Measurements from ENCODE around the gene RBM47.
"Not testable (repeated sequence)": the region's sequence is repeated elsewhere in the genome, so short reads cannot be mapped to it uniquely, and the experiment has no call there.

RBM47 gene
- total RNA-seq: 0 to 0.62 (median 0) reads per million in 4 experiments

DNA sequence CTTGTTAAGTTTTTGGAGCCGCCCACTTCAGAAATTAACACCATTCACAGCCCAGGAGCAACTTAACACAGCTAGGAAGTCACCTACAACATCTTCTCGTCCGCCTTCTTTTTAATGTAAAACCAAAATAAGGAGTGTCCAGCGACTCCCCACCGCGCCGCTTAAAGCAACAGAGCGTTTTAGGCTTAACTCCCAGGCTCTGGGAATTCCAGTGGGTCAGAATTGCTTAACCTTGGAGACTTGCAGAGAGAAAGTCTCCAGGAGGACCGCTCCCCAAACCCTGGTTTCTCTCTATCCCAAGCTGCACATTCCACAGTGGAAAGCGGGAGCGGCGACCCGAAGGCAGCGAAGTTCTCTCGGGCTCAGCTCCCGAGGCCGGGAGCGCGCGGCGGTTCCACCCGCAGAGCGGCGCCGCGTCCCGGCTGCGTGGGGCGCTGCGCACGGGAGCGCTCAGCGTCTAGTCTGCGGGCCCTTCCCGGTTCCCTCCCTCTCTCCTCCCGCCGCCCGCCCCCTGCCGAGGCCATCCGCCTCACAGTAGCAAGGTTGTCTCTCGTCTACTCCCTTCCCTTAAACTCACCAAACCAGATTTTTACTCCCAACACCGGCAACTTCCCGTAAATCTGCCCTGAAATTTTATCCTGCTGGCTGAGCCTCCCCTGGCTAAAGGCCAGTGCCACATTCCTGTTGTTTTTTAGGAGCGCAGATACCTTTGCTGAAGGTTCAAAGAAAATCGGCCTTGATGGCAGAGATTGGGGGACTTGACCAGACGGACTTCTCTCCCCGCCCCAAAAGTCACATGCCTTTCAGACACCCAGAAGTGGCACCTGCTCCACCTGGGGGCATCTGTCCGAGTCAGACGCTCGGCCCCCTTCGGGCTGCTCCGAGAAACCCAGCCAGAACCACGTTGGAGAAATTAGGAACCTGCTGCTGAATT, at the start of gene RBM47:
TSS of gene RBM47 (minus strand) at position 464 of the 934 bp plus-strand sequence. CDS start 190,971 bp downstream, outside the sequence.
- peak; percentile 3 for DNase-seq

DNA sequence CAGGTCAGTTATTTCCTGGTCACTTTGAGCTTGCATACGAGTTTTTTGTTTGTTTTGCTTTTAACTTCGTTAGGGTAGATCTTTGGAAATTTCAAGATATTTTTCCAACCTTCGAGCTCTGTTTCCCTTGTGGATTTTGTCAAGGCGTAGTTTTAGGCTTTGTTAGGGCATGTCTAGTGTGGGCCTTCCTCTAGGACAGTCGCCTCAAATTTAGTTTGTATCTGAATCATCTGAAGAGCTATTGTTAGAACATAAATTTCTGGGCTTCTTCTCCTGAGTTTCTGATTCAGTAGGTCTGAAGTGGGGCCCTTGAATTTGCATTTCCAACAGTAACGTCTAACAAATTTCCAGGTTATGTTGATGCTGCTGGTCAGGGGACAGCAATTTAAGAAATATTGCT, 48.8 kb upstream of the RBM47 start:
- DNase-seq: no peak

DNA sequence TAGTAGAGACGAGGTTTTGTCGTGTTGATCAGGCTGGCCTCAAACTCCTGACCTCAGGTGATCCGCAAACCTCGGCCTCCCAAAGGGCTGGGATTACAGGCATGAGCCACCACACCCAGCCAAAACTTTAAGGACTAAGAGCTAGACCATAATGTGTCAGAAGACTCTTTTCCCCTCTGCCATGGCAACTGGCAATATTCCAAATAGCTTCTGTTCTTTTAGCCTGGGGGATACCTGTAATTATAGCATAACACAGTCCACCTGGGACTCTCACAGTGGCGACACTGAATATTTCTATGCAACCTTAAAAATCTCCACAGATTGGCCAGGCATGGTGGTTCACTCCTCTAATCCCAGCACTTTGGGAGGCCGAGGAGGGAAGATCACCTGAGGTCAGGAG, 45.5 kb upstream of the RBM47 start:
- DNase-seq: no peak

DNA sequence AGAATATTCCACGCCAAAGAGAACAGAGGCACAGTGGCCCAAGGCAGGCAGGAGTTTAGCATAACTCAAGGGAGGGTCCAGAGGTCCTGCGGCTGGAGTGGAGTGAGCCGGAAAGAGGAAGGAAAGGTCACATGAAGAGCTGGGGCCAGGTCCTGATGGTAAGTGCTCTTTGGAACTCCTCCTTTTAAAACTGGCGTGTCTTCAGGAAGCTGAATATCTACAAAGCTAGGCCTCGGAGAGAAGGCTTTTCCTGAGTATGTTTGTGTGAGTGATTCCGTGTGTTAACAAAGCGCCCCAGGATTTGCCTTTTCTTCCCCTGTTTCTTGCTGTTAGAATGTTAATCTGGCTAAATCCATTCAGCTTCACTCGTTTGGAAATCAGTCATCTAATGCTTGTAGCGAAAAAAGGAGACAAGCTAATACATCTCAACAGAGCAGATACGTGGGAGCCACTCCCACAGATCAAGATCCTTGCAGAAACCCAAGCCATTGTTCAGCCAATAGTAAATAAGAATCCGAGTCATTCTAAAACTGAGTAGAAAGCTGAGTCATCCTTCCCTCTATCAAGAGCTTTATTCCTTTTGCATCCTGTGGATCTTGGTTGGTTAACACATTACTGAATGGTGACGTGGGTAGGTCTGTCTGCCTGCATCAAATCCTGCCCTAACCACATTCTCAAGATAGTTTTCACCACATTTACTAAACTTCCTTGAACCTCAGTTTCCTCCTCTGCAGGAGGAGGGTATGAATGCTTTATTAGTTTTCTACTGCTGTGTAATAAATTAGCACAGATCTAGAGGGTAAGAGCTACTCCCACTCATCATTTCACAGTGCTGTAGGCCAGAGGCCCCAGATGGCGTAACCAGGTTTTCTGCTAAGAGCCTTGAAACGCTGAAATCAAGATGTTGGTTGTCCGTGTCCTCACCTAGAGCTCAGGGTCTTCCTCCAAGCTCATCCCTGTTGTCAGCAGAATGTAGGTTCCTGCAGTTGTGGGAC, 43.2 kb upstream of the RBM47 start:
- no peak for DNase-seq

DNA sequence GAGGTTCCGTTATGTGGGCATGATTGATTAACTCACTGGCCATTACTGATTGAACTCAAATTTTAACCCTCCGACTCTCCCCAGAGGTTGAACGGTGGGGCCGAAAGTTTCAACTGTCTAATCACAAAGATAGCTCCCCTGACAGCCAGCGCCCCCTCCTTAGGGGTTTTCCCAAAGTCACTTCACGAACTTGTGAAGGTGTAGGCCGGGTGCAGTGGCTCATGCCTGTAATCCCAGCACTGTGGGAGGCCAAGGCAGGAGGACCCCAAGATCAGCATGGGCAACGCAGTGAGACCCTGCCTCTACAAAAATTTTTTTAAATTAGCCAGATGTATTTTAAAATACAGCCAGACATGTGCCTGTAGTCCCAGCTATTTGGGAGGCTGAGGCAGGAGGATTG, 39.8 kb upstream of the RBM47 start:
- no peak for DNase-seq

DNA sequence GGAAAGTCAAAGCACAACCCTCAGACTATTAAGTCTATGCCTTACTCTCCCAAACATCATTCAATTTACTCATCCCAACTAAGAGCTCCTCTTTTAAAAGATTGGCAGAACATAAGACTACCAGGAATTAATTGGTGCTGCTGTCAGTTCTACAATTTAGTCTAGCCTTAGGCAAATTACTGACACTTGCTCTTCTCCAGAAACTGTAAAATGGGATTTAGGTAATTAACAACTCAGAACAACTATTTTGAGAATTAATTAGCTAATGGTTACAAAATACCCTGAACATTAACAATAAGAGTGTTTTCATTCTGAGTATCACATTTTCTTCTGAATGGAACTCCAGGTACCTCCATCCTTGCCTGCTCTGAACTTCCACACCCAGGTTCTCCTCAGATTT, 36.2 kb upstream of the RBM47 start:
- DNase-seq: no peak

DNA sequence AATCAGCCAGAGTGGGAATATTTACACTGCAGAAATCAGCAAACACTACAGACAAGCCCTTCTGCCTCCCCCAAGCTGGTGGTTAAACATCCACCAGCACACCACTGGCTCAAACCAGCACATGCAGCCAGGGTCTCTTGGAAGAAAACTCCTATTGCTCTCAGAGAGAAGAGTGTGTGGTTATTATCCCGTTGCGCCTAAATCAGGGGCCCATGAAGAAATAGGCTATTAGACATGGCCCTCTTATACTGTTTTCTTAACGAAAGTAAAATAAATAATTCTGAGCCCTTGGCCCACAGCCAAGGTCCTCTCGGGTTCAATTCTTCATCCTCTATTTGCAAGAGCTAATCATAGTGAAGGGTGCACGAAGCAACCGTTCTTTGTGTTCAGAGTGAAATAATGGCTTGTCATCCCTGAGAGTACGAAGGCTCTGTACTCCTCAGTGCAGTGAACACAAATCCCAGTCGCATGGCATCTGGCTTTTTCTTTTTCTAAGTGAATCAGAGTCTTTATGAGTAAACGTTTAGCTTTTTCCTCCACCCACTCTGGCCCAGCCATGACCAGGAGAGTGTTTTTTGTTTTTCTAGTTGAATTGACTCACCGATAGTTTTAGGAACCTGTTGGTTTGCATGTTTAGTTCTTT, 33.4 kb upstream of the RBM47 start:
- DNase-seq: no peak

DNA sequence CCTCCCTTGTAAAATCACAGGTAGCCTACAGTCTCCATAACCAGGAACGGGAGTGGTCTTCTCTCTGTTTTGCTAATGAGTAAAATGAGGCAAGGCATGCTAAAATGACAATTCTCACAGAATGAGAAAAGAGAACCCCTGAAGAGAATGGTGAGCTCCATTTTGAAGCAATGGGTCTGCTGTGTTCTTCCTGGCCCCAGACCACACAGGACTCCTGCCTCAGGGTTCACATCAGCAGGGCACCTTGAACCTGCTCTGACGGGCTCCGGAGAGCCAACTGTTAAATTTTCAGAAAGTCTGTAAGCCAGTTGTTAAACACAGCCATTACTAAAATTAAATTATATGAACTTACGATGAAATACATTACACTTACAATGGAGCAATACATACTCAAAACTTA, 32.1 kb upstream of the RBM47 start:
- no peak for DNase-seq

DNA sequence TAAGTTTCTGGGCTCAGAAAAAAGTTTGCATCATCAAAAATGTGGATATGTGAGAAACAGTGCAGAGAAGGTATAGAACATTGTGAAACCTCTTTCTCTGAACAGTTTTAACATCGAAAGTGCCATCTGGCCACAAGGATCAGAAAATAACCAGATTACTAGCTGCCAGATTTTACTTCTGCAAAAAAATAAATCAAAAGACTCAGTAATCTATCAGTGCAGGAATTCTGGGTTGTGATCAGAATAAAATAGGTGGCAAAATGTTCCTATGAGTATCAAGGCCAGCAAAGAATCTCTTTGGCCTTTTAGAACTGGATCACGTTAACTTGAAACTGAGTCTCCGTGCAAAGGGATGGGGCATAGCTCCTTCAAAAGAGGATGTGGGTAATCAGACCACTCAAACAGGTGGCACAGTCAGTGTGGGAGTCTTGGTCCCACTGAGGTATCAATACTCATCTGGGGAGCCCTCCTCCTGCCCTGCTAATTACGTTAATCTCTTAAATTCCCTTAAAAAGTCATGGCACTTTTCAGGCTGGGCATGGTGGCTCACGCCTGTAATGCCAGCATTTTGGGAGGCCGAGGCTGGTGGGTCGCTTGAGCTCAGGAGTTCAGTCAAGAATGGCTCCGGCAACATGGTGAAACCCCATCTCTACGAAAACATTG, 26.7 kb upstream of the RBM47 start:
- DNase-seq: no peak

DNA sequence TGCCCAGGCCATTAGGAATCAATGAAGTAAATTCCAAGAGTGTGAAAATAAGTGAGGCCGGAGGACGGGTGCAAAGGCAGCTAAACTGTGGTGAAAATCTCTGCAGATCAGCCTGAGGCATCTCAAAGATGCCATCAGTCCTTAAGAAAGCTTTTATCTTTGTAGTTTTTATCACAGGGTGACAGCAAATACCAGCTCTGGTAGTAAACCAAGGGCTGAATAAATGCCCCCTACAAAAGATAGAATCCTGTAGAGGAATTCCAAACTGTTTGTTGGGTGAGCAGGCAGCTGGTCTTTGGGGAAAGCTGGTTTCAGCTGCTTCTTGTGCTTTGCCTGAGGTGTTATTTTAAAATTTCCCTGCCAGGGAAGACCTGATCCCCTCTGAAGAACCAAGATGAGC, 21.6 kb upstream of the RBM47 start:
- DNase-seq: no peak

DNA sequence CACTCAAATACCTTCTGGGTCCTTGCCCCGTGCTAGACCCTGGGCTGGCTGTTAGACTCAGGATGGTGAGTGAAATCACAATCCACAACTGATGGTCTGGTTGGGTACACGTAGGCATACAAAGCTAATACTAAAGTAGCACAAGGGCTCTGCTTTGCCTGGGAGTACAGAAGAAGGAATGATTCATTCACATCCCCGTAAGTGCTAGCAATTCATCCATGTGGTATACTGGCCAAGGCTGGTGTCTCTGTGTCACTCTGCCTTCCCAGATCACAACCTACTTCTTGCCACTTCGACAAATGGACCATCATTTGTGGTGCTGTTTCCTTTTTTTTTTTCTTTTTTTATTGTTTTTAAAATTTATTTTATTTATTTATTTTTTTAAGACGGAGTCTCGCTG, 19.7 kb upstream of the RBM47 start:
- no peak for DNase-seq

DNA sequence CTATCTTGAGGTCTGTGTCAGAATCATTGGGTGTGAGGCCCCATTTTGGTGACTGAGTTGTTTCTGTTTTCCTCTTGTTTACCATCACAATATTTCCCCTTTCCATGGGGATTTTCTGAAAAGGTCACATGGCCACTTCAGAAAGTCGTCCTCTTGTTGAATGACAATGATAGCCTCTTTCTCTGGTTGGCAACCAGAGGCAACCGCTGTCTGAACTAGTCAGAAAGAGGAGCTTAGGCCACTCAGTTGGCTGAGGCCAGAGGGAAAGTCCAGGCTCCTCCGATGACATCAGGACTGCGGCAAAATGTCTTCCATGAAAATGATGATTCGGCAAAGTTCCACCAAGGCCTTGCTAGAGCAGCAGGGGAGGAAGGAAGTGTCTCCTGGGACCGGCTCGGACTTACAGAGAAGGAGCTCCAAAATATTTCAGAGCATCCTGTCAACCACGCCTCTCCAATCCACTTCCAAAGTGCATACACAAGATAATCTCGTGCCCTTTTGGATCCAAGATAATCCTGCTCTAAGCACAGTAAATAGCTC, 19.1 kb upstream of the RBM47 start:
- DNase-seq: no peak

DNA sequence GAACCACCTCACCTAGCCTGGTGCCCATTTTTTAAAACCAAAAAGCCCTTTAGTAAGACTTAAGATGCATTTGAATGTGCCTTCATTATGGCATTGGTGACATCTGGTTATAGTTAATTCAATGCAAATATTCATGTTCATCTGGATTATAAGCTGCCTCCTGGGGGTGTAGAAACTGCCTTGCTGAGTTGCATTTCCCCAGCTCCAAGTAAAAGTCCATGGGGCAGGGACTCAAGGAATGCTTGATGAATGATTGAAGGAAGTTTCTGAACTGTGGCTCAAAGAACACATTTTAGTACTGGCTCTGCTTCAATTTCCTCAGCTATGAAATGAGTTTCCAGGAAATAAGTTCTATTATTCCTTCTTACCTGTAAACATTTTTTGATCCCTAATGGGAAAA, 18.5 kb upstream of the RBM47 start:
- no peak for DNase-seq

DNA sequence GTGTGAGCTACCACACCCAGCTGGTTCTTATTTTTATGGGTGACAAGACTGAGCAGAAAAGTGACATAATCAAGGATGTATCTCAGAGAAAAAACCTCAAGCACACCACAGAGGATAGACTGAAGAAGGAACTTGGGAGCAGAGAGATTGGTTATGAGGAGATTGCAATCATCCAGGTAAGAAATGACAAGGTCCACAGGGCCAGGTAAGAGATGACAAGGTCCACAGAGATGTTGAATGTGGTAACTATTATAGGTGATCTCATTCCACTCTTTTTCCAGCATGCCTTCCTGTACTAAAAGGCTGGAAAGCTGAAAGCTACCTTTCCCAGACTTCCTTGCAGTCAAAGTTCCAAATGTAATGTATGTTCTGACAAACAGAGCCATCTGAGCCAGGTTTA, 15.9 kb upstream of the RBM47 start:
- no peak for DNase-seq

DNA sequence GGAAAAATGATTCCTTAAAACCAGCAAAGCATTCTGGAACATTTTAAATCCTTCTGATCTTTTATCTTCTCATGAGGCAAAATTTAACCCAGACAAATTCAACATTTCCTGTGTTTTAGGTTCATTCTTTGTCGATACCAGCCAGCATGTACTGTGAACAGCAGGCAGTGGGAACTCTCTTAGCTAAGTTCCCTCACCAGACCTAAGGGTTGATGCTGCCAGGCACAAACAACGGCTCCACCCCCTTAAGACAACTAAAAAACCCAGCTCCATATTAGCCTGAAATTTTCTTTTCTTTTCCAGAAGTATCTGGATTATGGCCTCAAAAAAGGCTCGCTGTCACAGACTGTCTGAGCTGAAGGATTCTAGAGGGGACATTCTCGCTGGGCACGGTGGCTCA, 2.4 kb upstream of the RBM47 start:
- DNase-seq: no peak

DNA sequence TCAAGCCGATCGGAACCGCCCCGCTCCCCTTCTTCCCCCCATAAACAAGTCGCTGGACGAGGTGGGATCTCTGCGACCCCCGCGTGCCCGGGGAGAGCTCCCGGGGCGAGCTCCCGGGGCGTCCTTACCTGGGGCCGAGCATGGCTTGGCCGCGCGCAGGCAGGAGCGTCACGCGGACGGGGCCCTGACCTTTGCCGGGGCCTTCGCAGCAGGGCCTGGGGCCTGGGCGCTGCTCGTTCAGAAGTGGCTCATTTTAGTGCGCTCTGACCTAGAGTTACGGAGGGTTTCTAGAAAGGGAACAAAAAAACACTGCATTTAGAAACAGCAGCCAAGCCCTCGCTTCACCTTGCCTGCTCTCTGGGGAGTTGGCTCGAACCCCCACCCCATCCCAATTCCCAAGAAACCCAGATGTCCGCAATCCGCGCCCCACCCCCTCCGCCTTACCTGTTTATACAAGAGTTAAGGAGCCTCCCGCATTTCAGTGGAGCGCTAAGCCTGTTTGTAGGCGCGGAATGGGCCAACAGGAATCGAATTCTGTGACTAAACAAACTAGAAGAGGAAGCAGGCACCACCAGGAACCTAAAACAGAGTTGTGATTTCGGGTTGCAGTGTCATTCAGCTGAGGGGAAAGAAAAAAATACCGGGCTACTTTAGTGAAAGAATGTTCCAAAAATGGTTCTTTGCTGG, 814 bp upstream of the RBM47 start:
- no peak for DNase-seq

DNA sequence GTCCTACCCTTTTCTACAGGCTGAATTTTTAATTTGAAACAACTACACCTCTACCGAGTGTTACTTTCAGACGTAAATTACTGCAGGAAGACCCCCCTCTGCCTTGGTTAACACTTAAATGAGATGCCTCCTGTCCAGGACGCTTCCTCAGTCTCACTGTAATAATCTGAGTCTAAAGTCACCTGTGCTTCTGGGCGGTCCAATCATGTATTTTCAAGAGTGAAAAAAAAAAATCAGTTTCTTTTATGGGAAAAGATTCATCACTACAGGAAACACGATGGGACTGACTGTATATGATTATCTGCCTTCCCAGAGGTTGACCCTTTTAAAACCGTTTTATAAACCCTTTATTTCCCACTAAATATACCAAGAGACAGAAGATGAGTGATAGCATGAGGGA, 776 bp downstream of the RBM47 start:
- DNase-seq: no peak

DNA sequence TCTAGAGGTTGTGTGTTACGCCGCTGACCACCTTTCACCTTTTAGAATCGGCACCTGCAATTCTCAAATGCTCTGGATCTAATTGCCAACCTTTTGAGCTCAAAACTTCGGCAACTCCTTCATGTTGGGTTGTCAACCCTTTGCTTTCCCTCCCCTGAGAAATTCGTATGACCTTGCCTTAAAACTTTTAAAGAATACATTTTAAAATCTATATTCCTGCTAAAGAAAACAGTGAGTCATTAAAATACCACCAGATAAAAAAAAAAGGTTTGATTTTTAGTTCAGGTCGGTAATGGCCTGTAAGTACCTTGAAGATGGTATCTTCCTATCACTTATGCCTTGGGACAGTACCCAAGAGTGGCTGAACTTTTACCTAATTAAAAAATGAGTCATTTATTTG, 1.3 kb downstream of the RBM47 start:
- not testable (repeated sequence) for DNase-seq

DNA sequence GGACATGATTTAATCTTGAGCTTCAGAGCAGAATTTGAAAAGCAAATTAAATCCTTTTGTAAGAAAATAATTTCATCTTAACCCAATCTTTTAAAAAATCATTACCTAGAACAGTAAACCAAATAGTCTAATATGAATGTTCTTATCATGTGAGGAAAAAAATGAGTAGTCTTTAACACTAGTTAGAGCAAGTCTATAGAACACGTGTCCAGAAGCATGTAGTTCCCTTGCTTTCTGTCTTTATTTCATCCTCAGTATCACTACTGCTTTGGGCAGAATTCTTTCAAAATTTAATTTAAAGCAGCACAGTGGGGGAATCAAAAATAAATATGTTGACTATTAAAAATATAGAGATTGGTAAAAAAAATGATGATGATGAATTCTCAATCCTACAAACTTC, 2.1 kb downstream of the RBM47 start:
- no peak for DNase-seq

DNA sequence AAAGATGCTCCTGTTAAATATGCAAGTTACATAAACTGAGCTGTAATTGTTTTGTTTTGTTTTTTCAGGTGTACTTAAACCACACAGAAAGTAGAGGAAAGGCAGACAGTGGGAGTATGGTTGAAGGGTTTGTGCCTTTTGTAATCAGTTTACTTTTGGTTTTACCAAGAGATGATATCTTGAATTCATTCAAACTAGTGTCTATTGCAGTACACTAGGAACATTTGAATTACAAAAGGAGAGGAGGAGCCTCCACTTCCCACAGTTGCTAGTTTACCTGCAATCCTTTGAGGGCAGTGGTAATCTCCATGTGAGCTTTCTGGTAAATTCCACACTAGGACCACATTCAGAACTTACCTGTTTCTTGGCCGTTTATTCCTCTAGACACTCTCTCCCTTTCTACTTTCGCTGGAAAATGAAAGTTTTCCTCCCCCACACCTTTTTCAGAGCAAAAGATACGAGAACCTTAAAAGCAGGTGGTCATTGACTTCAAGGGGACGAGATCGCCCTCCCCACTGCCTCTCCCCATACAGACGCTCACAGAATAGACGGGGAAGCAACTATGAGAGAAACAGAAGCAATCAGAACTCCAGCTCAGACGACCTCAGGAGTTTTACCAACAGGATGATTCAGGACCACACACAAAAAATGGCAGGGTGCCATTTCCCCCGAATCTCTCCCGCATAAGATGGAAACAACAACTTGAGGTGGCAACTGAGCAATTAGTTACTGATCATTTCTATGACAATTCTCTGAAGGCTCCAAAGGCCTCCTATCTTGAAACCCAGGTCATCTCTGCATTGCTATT, 3.3 kb downstream of the RBM47 start:
- DNase-seq: no peak

DNA sequence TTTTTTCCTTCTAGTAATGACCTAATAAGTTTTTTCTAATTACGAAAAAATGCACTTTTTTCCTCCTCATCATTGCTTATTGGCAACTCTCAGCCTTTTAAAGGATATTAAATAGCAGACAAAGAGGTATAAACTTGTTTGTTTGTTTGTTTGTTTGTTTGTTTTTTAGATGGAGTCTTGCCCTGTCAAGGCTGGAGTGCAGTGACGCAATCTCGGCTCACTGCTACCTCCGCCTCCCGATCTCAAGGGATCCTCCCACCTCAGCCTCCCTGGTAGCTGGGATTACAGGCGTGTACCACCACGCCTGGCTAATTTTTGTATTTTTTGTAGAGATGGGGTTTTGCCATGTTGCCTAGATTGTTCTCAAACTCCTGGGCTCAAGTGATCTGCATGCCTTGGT, 6.0 kb downstream of the RBM47 start:
- DNase-seq: no peak
